Motor neuron (in vitro differentiated cells): Measurements from ENCODE around the gene ZNF333. TPM values are rescaled to one million over a fixed set of nuclear protein-coding genes. Genes with fewer than 3 reads are reported as not detected.

Experiments used
- ATAC-seq, 8 experiments: fragments of 200-7000 bp; cut with Tn5 transposase; replicated peaks in 6 of 8; 2 replicates each; pipeline ENCODE4 v1.8.0; 2021; ENCODE audit warnings: mild to moderate bottlenecking in 8 of 8, moderate library complexity in 8 of 8
- H3K27ac ChIP-seq, 2 donors: fragments of 250-450 bp; sonication (Bioruptor Pico); 2 replicates each; pipeline ENCODE4 v1.9.0; 2021; ENCODE audit warnings: antibody characterized with exemption in 2 of 2, mild to moderate bottlenecking in 2 of 2, moderate library complexity in 1 of 2
- H3K4me1 ChIP-seq, 2 donors: fragments of 250-450 bp; sonication (Bioruptor Pico); replicated peaks in 1 of 2; 2 replicates each; pipeline ENCODE4 v1.6.1; 2021; ENCODE audit warnings: antibody characterized with exemption in 2 of 2, mild to moderate bottlenecking in 2 of 2, moderate library complexity in 1 of 2
- H3K4me3 ChIP-seq, 5 donors: fragments of 250-450 bp; sonication (Bioruptor Pico); 2 replicates each; pipeline ENCODE4 v1.9.0; 2021; ENCODE audit warnings: antibody characterized with exemption in 5 of 5, mild to moderate bottlenecking in 5 of 5, moderate library complexity in 4 of 5
- WGBS, 10 experiments: fragments of 450-650 bp; shearing (Covaris generic); methylation state at CpG; one replicate each; pipeline ENCODE4 v1.0.0; 2022; 5-methylcytosine and 5-hydroxymethylcytosine counted together
- in situ Hi-C, 9 experiments: fragments of 400-800 bp; cut with MboI; loops; one replicate each; pipeline ENCODE4 v1.15.0; 2021; ENCODE audit warnings: low sequenced_read_pairs in 9 of 9, low pct_unique_long_range_greater_than_20kb in 2 of 9; ENCODE audit not compliant: unreplicated experiment in 9 of 9
- total RNA-seq, 8 experiments: library from RNA; unstranded; fragments of 300-600 nt; gene quantifications; 2 replicates each; pipeline versions ENCODE4 v1.2.3 to v1.2.4, GENCODE V29; 2022

Gene ZNF333
- total RNA-seq, 8 experiments from 2014 or later: 9.5 to 27.8 (median 19.8) TPM

DNA sequence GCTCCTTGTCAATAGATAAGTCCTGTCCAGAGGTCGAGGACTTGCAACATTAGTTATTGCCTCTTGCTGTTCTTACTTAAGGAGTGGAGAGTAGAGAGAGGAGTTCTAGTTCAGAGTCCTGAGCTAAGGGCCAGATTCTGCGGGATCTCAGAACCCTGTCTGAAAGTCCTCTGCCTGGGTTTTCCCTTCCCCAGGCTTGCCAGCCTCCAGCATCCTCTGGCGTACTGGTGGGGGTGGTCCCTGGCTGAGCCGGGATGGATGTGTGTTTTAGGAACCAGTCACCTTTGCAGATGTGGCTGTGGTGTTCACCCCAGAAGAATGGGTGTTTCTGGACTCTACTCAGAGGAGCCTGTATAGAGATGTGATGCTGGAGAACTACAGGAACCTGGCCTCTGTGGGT is 26.0 kb downstream of the ZNF333 start:
- no peak for ATAC-seq
- WGBS, 10 experiments: 83 to 100% (median 95%) methylated on average over 1 to 4 of the region's 4 CpGs; no CpG with 5 or more reads in 2 of the 10 experiments
- in situ Hi-C loops: no loop called here
- Histone ChIP-seq H3K4me1 (no peaks in the 10 kb centered on the region), H3K27ac (no peak overlapping the region), H3K4me3 (no peak overlapping the region)

DNA sequence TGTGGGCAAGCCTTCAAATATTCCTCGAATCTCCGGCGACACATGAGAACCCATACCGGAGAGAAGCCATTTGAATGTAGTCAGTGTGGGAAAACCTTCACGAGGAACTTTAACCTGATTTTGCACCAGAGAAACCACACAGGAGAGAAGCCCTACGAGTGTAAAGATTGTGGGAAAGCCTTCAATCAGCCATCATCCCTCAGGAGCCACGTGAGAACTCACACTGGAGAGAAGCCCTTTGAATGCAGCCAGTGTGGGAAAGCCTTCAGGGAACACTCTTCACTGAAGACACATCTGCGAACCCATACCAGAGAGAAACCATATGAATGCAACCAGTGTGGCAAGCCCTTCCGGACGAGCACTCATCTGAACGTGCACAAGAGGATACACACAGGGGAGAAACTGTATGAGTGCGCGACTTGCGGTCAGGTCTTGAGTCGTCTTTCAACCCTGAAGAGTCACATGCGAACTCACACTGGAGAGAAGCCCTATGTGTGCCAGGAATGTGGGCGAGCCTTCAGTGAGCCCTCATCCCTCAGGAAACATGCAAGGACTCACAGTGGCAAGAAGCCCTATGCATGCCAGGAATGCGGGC is 28.8 kb downstream of the ZNF333 start:
- H3K4me1 ChIP-seq: no peaks in the 10 kb centered on the region
- in situ Hi-C loops: no loop called here
- H3K4me3 ChIP-seq: no peak overlapping the region
- no peak overlapping the region for H3K27ac ChIP-seq
- ATAC-seq: no peak
- 53 to 100% (median 88%) methylated on average over 1 to 15 of the region's 18 CpGs; no CpG with 5 or more reads in 1 of the 10 experiments for WGBS, 10 experiments

DNA sequence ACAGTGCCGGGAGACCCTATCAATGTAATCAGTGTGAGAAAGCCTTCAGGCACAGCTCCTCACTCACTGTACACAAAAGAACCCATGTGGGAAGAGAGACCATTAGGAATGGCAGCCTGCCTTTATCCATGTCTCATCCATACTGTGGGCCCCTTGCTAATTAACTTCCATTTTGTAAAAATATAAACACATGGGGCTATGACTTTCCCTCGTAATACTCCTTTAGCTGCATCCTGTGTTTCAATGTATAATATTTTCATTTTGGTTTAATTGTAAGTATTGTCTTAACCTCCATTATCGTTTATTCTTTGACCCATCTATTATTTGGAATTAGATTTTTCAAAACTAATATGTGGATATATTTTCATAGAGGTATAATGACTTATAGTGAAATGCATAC is 29.3 kb downstream of the ZNF333 start:
- no peak for ATAC-seq
- no peak overlapping the region for H3K4me3 ChIP-seq
- no peaks in the 10 kb centered on the region for H3K4me1 ChIP-seq
- H3K27ac ChIP-seq: no peak overlapping the region
- 79 to 100% (median 93%) methylated on average over 1 to 3 of the region's 3 CpGs for WGBS, 10 experiments
- in situ Hi-C loops: no loop called here

DNA sequence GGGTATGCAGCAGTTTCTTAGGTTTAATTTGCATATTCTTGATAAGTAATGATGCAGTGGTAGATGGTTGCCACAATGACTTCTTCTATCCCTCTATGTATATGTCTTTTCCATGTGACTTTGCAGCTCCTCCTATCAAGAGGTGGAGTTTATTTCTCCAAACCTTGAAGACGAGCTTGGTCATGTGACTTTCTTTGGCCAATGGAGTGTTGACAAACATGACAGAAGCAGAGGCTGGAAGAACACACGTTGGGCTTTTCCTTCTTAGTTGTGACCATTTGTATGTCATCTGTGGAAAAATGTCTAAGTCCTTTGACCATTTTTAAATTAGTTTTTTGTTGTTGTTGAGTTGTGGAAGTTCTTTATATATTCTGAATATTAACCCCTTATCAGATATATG is 32.3 kb downstream of the ZNF333 start:
- Histone ChIP-seq H3K4me3 (no peak overlapping the region), H3K4me1 (no peaks in the 10 kb centered on the region), H3K27ac (no peak overlapping the region)
- in situ Hi-C loops: no loop called here
- ATAC-seq: no peak
- 53 to 90% (median 79%) methylated on average over 2 of the region's 2 CpGs; no CpG with 5 or more reads in 4 of the 10 experiments for WGBS, 10 experiments

GRCh38 chr19:14728595-14728994 is 38.7 kb downstream of the ZNF333 start:
- Histone ChIP-seq H3K4me1 (no peaks in the 10 kb centered on the region), H3K27ac (no peak overlapping the region), H3K4me3 (no peak overlapping the region)
- no peak for ATAC-seq
- 0 to 60% (median 38%) methylated on average over 1 to 7 of the region's 7 CpGs; no CpG with 5 or more reads in 2 of the 10 experiments for WGBS, 10 experiments
- in situ Hi-C loops: no loop called here

DNA sequence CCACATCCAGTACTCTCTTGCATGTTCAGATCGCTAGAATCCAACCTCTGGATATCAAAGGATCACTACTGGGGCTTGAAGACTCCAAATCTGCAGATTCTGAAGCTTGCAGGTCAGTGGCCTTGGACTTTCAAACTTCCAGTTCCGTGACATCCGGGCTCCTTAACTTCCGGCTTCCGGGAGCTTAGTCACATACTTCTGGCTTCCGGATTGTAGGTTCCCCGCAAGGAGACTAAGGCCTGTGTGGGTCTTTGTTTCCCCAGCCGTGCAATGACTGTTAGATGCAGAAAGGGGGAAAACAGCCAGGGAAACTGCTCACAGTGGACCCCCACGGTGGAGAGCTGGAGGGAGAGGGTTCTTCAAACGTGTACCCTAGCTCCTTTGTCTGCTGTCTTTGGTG is 41.4 kb downstream of the ZNF333 start:
- in situ Hi-C loops: no loop called here
- Histone ChIP-seq H3K4me3 (no peak overlapping the region), H3K4me1 (no peaks in the 10 kb centered on the region), H3K27ac (no peak overlapping the region)
- WGBS, 10 experiments: 25 to 80% (median 48%) methylated on average over 2 to 8 of the region's 10 CpGs; no CpG with 5 or more reads in 4 of the 10 experiments
- ATAC-seq: no peak

GRCh38 chr19:14732510-14732909 is 42.7 kb downstream of the ZNF333 start:
- no peaks in the 10 kb centered on the region for H3K4me1 ChIP-seq
- H3K4me3 ChIP-seq: no peak overlapping the region
- in situ Hi-C loops: no loop called here

GRCh38 chr19:14733574-14733973 is 43.7 kb downstream of the ZNF333 start:
- 0 to 100% (median 50%) methylated on average over 1 of the region's 1 CpG; no CpG with 5 or more reads in 3 of the 10 experiments for WGBS, 10 experiments
- H3K4me3 ChIP-seq: no peak overlapping the region
- in situ Hi-C loops: no loop called here
- ATAC-seq: no peak
- no peaks in the 10 kb centered on the region for H3K4me1 ChIP-seq
- H3K27ac ChIP-seq: no peak overlapping the region

More at GRCh38 chr19:14732510-14732909, 42.7 kb downstream of the ZNF333 start:
- no peak overlapping the region for H3K27ac ChIP-seq
- ATAC-seq: no peak

DNA sequence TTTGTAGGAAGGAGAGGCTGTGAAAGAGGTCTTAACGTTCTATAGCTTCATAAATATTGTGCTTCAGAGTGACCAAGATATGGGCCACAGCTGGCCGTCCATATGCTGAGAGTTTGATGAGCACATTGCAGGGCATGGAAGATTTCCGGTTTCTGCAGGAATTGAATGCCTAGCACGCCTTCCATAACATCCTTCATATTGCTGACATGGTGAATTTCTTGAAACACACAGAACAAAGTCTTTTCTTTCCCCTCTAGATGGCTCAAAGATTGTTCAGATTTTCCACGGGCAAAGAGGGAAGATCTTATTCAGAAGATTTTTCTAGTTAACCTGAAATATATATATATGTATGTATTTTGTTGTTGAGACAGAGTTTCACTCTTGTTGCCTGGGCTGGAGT is 46.1 kb downstream of the ZNF333 start:
- Histone ChIP-seq H3K27ac (no peak overlapping the region), H3K4me1 (no peaks in the 10 kb centered on the region), H3K4me3 (no peak overlapping the region)
- 0 to 74% (median 59%) methylated on average over 1 to 5 of the region's 5 CpGs; no CpG with 5 or more reads in 1 of the 10 experiments for WGBS, 10 experiments
- in situ Hi-C loops: no loop called here
- ATAC-seq: no peak

- in situ Hi-C loops: no loop called here
- Histone ChIP-seq H3K4me3 (no peak overlapping the region), H3K27ac (no peak overlapping the region), H3K4me1 (no peaks in the 10 kb centered on the region)
- 0 to 100% (median 78%) methylated on average over 1 to 4 of the region's 4 CpGs; no CpG with 5 or more reads in 2 of the 10 experiments for WGBS, 10 experiments
- no peak for ATAC-seq
These were observed 57.0 kb downstream of the ZNF333 start for GRCh38 chr19:14746886-14747285.

- no peak overlapping the region for H3K4me3 ChIP-seq
- WGBS, 10 experiments: 36 to 86% (median 63%) methylated on average over 2 to 6 of the region's 6 CpGs; no CpG with 5 or more reads in 1 of the 10 experiments
- H3K4me1 ChIP-seq: no peaks in the 10 kb centered on the region
- in situ Hi-C loops: no loop called here
- ATAC-seq: no peak
- H3K27ac ChIP-seq: no peak overlapping the region
These were observed 58.8 kb downstream of the ZNF333 start for GRCh38 chr19:14748601-14749000.

DNA sequence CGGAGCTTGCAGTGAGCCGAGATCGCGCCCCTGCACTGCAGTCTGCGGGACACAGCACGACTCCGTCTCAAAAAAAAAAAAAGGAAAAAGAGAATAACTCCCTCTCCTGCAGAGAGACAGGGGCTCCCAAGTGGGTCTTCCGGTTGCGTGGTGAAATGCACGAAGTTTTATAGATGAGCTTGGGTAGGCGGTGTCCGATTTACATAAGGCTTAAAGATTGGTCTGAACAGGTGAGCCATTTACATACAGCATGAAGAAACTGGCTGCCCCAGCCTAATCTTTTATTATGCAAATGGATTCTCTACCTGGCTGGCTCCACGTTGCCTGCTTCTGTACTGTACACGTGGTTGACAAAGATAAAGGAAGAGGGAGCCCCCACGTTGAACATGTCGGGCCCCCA is 69.0 kb downstream of the ZNF333 start:
- 0 to 58% (median 14%) methylated on average over 2 to 14 of the region's 16 CpGs; no CpG with 5 or more reads in 2 of the 10 experiments for WGBS, 10 experiments
- ATAC-seq: no peak
- no peaks in the 10 kb centered on the region for H3K4me1 ChIP-seq
- in situ Hi-C loops: no loop called here
- H3K4me3 ChIP-seq: no peak overlapping the region
- no peak overlapping the region for H3K27ac ChIP-seq

- in situ Hi-C loops: no loop called here
These were observed 71.8 kb downstream of the ZNF333 start for GRCh38 chr19:14761607-14762006.

GRCh38 chr19:14762111-14762510 is 72.3 kb downstream of the ZNF333 start:
- in situ Hi-C loops: no loop called here
- Histone ChIP-seq H3K27ac (no peak overlapping the region), H3K4me3 (no peak overlapping the region), H3K4me1 (no peaks in the 10 kb centered on the region)
- 20 to 100% (median 84%) methylated on average over 1 to 2 of the region's 2 CpGs for WGBS, 10 experiments
- no peak for ATAC-seq

More at GRCh38 chr19:14761607-14762006, 71.8 kb downstream of the ZNF333 start:
- Histone ChIP-seq H3K4me3 (no peak overlapping the region), H3K27ac (no peak overlapping the region), H3K4me1 (no peaks in the 10 kb centered on the region)
- ATAC-seq: peak in 2 of 8 experiments; percentile 47 to 83
- 30 to 85% (median 57%) methylated on average over 1 to 5 of the region's 5 CpGs; no CpG with 5 or more reads in 5 of the 10 experiments for WGBS, 10 experiments
